ENCODE data around the gene PIR.

PIR gene

DNA sequence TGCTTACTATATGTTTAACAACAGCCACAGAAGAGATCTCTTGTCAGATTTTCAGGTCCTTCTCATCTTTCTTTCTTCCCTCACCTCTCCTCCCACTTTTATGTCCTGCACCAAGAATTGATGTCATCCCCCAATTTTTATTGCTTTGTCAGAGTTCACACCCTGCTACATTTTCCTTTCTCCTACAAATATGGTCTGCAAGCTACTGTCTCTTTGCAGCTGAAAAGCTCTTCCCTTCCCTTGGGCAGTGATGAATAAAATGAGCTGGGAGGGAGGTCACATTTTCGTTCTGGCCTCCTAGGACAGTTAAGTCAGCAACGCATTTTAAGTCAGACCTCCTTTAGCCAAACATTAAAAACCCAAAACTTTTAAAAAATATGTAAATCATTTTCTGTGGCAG, 82.2 kb downstream of the PIR start:
- H3K36me3 ChIP-seq (ENCODE audit: control insufficient read depth, insufficient read depth, low read length) = no peaks in the 10 kb centered on the region
- no peak overlapping the region for H3K9ac ChIP-seq (ENCODE audit: low read depth, low read length)
- peaks cover 3% of the 10 kb centered on the region for H3K4me1 ChIP-seq (ENCODE audit: control insufficient read depth, insufficient read depth, low read length)
- no peaks in the 10 kb centered on the region for H3K9me3 ChIP-seq (ENCODE audit: control insufficient read depth, insufficient read depth, low read length)
- no peaks in the 10 kb centered on the region for H3K27me3 ChIP-seq (ENCODE audit: control insufficient read depth, insufficient read depth, low read length)
- H3K4me3 ChIP-seq (ENCODE audit: low read depth, low read length) = no peak overlapping the region

GRCh38 chrX:15410430-15410829, 82.7 kb downstream of the PIR start:
- no peaks in the 10 kb centered on the region for H3K9me3 ChIP-seq (ENCODE audit: control insufficient read depth, insufficient read depth, low read length)
- H3K27me3 ChIP-seq (ENCODE audit: control insufficient read depth, insufficient read depth, low read length) = no peaks in the 10 kb centered on the region
- H3K4me3 ChIP-seq (ENCODE audit: low read depth, low read length) = no peak overlapping the region
- peaks cover 3% of the 10 kb centered on the region for H3K4me1 ChIP-seq (ENCODE audit: control insufficient read depth, insufficient read depth, low read length)
- no peak overlapping the region for H3K9ac ChIP-seq (ENCODE audit: low read depth, low read length)
- H3K36me3 ChIP-seq (ENCODE audit: control insufficient read depth, insufficient read depth, low read length) = no peaks in the 10 kb centered on the region

DNA sequence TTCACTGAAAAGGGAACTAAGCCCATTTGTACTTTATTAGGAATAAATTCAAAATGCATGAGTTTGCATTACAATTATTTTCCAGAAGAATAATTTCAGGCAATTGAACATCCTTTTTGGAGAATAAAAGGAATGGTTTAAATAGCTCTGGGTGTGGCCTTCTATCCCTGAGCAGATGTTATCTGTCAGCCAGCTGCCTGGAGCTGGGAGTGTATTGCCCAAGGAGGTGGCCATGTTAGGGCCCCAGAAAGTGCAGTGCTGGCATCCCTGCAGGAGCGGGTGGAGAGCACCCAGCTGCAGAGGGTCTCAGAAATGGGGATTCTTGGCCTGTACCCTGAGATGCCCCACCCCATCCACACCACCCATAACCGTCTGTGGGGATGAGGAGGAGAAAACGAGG, 87.3 kb downstream of the PIR start:
- Histone ChIP-seq H3K9ac (ENCODE audit: low read depth, low read length) (no peak overlapping the region), H3K4me1 (ENCODE audit: control insufficient read depth, insufficient read depth, low read length) (peaks cover 4% of the 10 kb centered on the region), H3K9me3 (ENCODE audit: control insufficient read depth, insufficient read depth, low read length) (no peaks in the 10 kb centered on the region), H3K4me3 (ENCODE audit: low read depth, low read length) (no peak overlapping the region), H3K36me3 (ENCODE audit: control insufficient read depth, insufficient read depth, low read length) (no peaks in the 10 kb centered on the region), H3K27me3 (ENCODE audit: control insufficient read depth, insufficient read depth, low read length) (no peaks in the 10 kb centered on the region)

GRCh38 chrX:15404401-15405096, 88.6 kb downstream of the PIR start:
- Histone ChIP-seq H3K9me3 (ENCODE audit: control insufficient read depth, insufficient read depth, low read length) (no peaks in the 10 kb centered on the region), H3K4me1 (ENCODE audit: control insufficient read depth, insufficient read depth, low read length) (peaks cover 4% of the 10 kb centered on the region), H3K4me3 (ENCODE audit: low read depth, low read length) (no peak overlapping the region), H3K36me3 (ENCODE audit: control insufficient read depth, insufficient read depth, low read length) (no peaks in the 10 kb centered on the region), H3K27me3 (ENCODE audit: control insufficient read depth, insufficient read depth, low read length) (no peaks in the 10 kb centered on the region), H3K9ac (ENCODE audit: low read depth, low read length) (no peak overlapping the region)

GRCh38 chrX:15401378-15401777, 91.8 kb downstream of the PIR start:
- H3K27me3 ChIP-seq (ENCODE audit: control insufficient read depth, insufficient read depth, low read length) = no peaks in the 10 kb centered on the region
- H3K36me3 ChIP-seq (ENCODE audit: control insufficient read depth, insufficient read depth, low read length) = no peaks in the 10 kb centered on the region
- H3K4me3 ChIP-seq (ENCODE audit: low read depth, low read length) = no peak overlapping the region
- H3K9me3 ChIP-seq (ENCODE audit: control insufficient read depth, insufficient read depth, low read length) = no peaks in the 10 kb centered on the region
- peaks cover 13% of the 10 kb centered on the region for H3K4me1 ChIP-seq (ENCODE audit: control insufficient read depth, insufficient read depth, low read length)
- no peak overlapping the region for H3K9ac ChIP-seq (ENCODE audit: low read depth, low read length)

DNA sequence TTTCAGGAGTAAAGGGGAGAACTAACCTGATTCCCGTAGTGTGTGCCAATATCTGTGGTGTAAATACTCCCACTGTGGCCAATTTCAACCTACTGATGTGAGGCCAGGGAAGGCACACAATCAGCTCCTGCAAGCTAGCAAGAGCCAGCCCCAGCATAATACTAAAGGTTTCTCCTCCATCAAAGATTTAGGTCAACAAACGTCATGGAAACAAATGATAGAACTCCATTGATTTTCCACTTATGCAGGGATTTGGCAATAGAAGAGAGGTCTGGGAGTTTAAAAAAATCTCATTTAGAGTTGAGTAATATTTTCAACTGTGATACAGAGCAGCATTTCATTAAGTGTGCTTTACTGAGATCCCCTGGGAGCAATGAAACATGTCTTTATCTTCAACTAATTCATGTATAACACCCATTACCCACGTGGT, 93.2 kb downstream of the PIR start:
- Histone ChIP-seq H3K27me3 (ENCODE audit: control insufficient read depth, insufficient read depth, low read length) (no peaks in the 10 kb centered on the region), H3K9ac (ENCODE audit: low read depth, low read length) (no peak overlapping the region), H3K4me1 (ENCODE audit: control insufficient read depth, insufficient read depth, low read length) (peaks cover 13% of the 10 kb centered on the region), H3K4me3 (ENCODE audit: low read depth, low read length) (no peak overlapping the region), H3K36me3 (ENCODE audit: control insufficient read depth, insufficient read depth, low read length) (no peaks in the 10 kb centered on the region), H3K9me3 (ENCODE audit: control insufficient read depth, insufficient read depth, low read length) (no peaks in the 10 kb centered on the region)

DNA sequence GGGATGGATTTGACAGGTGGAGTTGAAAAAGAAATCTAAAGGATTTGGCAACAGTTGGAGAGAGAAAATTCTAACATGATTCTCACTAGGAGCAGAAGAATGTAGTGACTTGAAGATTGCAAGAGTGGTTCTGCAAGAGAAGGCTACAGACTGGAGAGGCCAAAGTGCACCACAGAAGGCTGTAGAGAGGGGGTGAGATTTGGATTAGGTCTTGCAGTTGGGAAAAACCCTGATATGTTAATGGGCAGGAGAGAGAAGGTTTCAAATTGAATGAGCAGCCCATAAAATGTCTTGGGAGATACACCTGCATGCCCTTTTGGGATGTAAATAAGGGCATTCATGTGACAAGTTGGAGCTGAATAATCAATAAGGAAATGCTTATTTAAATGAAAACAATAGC, 94.3 kb downstream of the PIR start:
- H3K4me1 ChIP-seq (ENCODE audit: control insufficient read depth, insufficient read depth, low read length) = peaks cover 9% of the 10 kb centered on the region
- H3K27me3 ChIP-seq (ENCODE audit: control insufficient read depth, insufficient read depth, low read length) = no peaks in the 10 kb centered on the region
- H3K36me3 ChIP-seq (ENCODE audit: control insufficient read depth, insufficient read depth, low read length) = no peaks in the 10 kb centered on the region
- H3K9me3 ChIP-seq (ENCODE audit: control insufficient read depth, insufficient read depth, low read length) = no peaks in the 10 kb centered on the region
- no peak overlapping the region for H3K9ac ChIP-seq (ENCODE audit: low read depth, low read length)
- H3K4me3 ChIP-seq (ENCODE audit: low read depth, low read length) = no peak overlapping the region

DNA sequence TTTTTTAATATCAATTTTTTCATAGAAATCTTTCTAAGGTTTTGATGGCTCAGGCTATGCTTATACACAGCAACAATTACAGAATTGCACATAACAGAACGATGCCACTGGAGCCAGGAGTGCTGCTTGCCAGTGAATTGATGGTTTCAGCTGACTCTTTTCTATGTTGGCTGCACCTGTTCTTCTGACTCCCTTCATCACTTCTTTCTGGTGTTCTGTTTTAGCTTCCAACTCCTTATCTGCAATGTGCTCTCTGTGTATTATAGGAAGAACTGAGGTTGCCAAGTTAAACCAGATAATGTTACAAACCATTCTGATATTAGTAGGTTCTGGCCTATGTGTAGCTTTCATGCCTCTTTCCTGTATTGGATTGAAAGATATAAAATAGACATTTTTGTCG, 97.3 kb downstream of the PIR start:
- no peaks in the 10 kb centered on the region for H3K36me3 ChIP-seq (ENCODE audit: control insufficient read depth, insufficient read depth, low read length)
- H3K4me3 ChIP-seq (ENCODE audit: low read depth, low read length) = no peak overlapping the region
- no peaks in the 10 kb centered on the region for H3K27me3 ChIP-seq (ENCODE audit: control insufficient read depth, insufficient read depth, low read length)
- no peaks in the 10 kb centered on the region for H3K9me3 ChIP-seq (ENCODE audit: control insufficient read depth, insufficient read depth, low read length)
- H3K4me1 ChIP-seq (ENCODE audit: control insufficient read depth, insufficient read depth, low read length) = peaks cover 9% of the 10 kb centered on the region
- no peak overlapping the region for H3K9ac ChIP-seq (ENCODE audit: low read depth, low read length)

DNA sequence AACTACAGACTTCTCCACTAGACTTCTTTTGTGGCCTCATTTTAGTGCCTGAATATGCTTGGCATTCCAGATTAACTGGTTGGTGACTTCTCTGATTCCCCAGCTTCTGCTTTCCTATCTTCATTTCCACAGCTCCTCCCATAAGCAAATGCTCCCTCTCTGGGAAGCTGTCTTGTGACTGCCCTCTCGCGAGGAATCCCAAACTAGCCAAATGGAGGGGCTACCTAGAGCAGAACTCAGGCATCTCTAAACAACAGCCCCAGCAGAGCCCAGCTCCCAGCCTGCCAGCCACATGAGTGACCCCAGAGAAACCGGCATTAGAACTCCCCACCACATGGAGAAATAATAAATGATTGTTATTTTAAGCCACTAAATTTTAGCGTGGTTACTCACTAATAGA, 101.3 kb downstream of the PIR start:
- Histone ChIP-seq H3K9me3 (ENCODE audit: control insufficient read depth, insufficient read depth, low read length) (no peaks in the 10 kb centered on the region), H3K4me1 (ENCODE audit: control insufficient read depth, insufficient read depth, low read length) (no peaks in the 10 kb centered on the region), H3K9ac (ENCODE audit: low read depth, low read length) (no peak overlapping the region), H3K4me3 (ENCODE audit: low read depth, low read length) (no peak overlapping the region), H3K27me3 (ENCODE audit: control insufficient read depth, insufficient read depth, low read length) (no peaks in the 10 kb centered on the region), H3K36me3 (ENCODE audit: control insufficient read depth, insufficient read depth, low read length) (no peaks in the 10 kb centered on the region)

DNA sequence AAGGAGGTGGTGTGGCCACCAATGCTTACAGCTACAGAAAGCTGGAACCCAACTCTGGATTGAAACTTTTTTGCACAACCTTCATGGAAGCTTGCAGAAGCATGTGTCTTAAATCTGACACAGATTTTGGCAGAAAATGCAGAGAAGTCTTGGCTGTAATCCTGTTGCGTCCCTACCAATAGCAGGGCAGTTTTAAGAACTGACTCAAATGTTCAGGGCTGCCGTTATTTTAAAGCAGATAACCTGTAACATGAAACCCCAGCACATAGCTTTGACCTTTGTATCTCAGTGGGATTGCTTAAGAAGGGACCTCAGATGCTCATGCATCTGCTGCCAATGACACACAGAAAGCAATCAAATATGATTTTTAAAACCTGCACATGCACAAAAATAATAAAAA, 108.8 kb downstream of the PIR start, which contains the start of gene VEGFD:
Gene VEGFD, minus strand, starts transcription at position 110 of the 400 bp plus-strand sequence. CDS start 467 bp downstream, outside the sequence.
- H3K36me3 ChIP-seq (ENCODE audit: control insufficient read depth, insufficient read depth, low read length) = no peaks in the 10 kb centered on the region
- H3K9me3 ChIP-seq (ENCODE audit: control insufficient read depth, insufficient read depth, low read length) = no peaks in the 10 kb centered on the region
- no peaks in the 10 kb centered on the region for H3K27me3 ChIP-seq (ENCODE audit: control insufficient read depth, insufficient read depth, low read length)
- H3K4me1 ChIP-seq (ENCODE audit: control insufficient read depth, insufficient read depth, low read length) = peaks cover 6% of the 10 kb centered on the region
- no peak within 1 kb of the TSS for H3K9ac ChIP-seq (ENCODE audit: low read depth, low read length)
- H3K4me3 ChIP-seq (ENCODE audit: low read depth, low read length) = no peak within 1 kb of the TSS

GRCh38 chrX:15382813-15383212, 110.3 kb downstream of the PIR start:
- Histone ChIP-seq H3K27me3 (ENCODE audit: control insufficient read depth, insufficient read depth, low read length) (no peaks in the 10 kb centered on the region), H3K36me3 (ENCODE audit: control insufficient read depth, insufficient read depth, low read length) (no peaks in the 10 kb centered on the region), H3K9ac (ENCODE audit: low read depth, low read length) (no peak overlapping the region), H3K4me1 (ENCODE audit: control insufficient read depth, insufficient read depth, low read length) (peaks cover 6% of the 10 kb centered on the region), H3K9me3 (ENCODE audit: control insufficient read depth, insufficient read depth, low read length) (no peaks in the 10 kb centered on the region), H3K4me3 (ENCODE audit: low read depth, low read length) (no peak overlapping the region)

GRCh38 chrX:15376956-15377355, 116.2 kb downstream of the PIR start:
- H3K4me1 ChIP-seq (ENCODE audit: control insufficient read depth, insufficient read depth, low read length) = no peaks in the 10 kb centered on the region
- no peaks in the 10 kb centered on the region for H3K27me3 ChIP-seq (ENCODE audit: control insufficient read depth, insufficient read depth, low read length)
- H3K36me3 ChIP-seq (ENCODE audit: control insufficient read depth, insufficient read depth, low read length) = no peaks in the 10 kb centered on the region
- H3K9ac ChIP-seq (ENCODE audit: low read depth, low read length) = no peak overlapping the region
- H3K4me3 ChIP-seq (ENCODE audit: low read depth, low read length) = no peak overlapping the region
- no peaks in the 10 kb centered on the region for H3K9me3 ChIP-seq (ENCODE audit: control insufficient read depth, insufficient read depth, low read length)
